Measurements from ENCODE around the gene ADGRE2.
A peak's percentile ranks its signal among the peaks of the same experiment; 100 is the strongest.
"Not testable (repeated sequence)": the region's sequence is repeated elsewhere in the genome, so short reads cannot be mapped to it uniquely, and the experiment has no call there.

Gene ADGRE2

GRCh38 chr19:14780622-14781225, 2.4 kb upstream of the ADGRE2 start:
- POLR2A ChIA-PET, CTCF ChIA-PET: not testable (repeated sequence)

GRCh38 chr19:14779151-14779550, 791 bp upstream of the ADGRE2 start:
- peaks cover 0 to 2% (median under 1%) of the 10 kb centered on the region in 4 experiments for H3K36me3 ChIP-seq (ENCODE audit: control insufficient read depth in 4 of 4, insufficient read depth in 4 of 4, low read length in 3 of 4)
- ChIA-PET POLR2A (no interaction called here), CTCF (interaction anchor here (4.9 kb wide), 1 partner anchor 7 kb away, joined by 32 read pairs; no protein-coding TSS in a partner anchor)
- no peaks in the 10 kb centered on the region for H3K9me3 ChIP-seq (ENCODE audit: control extremely low read depth in 1 of 5, control insufficient read depth in 4 of 5, insufficient read depth in 2 of 5, low read depth in 1 of 5, low read length in 4 of 5)
- no peak overlapping the region for H3K4me3 ChIP-seq (ENCODE audit: control insufficient read depth in 1 of 7, extremely low read depth in 1 of 7, insufficient read depth in 4 of 7, low read depth in 2 of 7, low read length in 6 of 7)
- H3K4me1 ChIP-seq (ENCODE audit: control extremely low read depth in 1 of 4, control insufficient read depth in 4 of 4, insufficient read depth in 4 of 4, low read length in 3 of 4), result peaks cover 9 to 56% (median 50%) of the 10 kb centered on the region in 4 experiments
- DNase-seq, result no peak
- 93% methylated on average over 3 of the region's 5 CpGs for WGBS (ENCODE audit: insufficient coverage)
- H3K27ac ChIP-seq (ENCODE audit: insufficient read depth in 1 of 2, low read depth in 1 of 2, low read length in 2 of 2, poor library complexity in 1 of 2, severe bottlenecking in 2 of 2), result no peak overlapping the region
- H3K27me3 ChIP-seq (replicated peaks in 2 of 5; ENCODE audit: control insufficient read depth in 4 of 5, insufficient read depth in 5 of 5, low read length in 4 of 5), result no peaks in the 10 kb centered on the region

More at GRCh38 chr19:14780622-14781225, 2.4 kb upstream of the ADGRE2 start:
- peak in 1 of 3 donors; percentile 31 for DNase-seq
- H3K4me3 ChIP-seq (ENCODE audit: control insufficient read depth in 1 of 7, extremely low read depth in 1 of 7, insufficient read depth in 4 of 7, low read depth in 2 of 7, low read length in 6 of 7); H3K27ac ChIP-seq (ENCODE audit: insufficient read depth in 1 of 2, low read depth in 1 of 2, low read length in 2 of 2, poor library complexity in 1 of 2, severe bottlenecking in 2 of 2); H3K27me3 ChIP-seq (replicated peaks in 2 of 5; ENCODE audit: control insufficient read depth in 4 of 5, insufficient read depth in 5 of 5, low read length in 4 of 5); H3K9me3 ChIP-seq (ENCODE audit: control extremely low read depth in 1 of 5, control insufficient read depth in 4 of 5, insufficient read depth in 2 of 5, low read depth in 1 of 5, low read length in 4 of 5); H3K36me3 ChIP-seq (ENCODE audit: control insufficient read depth in 4 of 4, insufficient read depth in 4 of 4, low read length in 3 of 4): not testable (repeated sequence)
- WGBS (ENCODE audit: insufficient coverage), result 94% methylated on average over 5 of the region's 14 CpGs
- peaks cover 13 to 64% (median 56%) of the 10 kb centered on the region in 4 experiments for H3K4me1 ChIP-seq (ENCODE audit: control extremely low read depth in 1 of 4, control insufficient read depth in 4 of 4, insufficient read depth in 4 of 4, low read length in 3 of 4)

- POLR2A ChIA-PET, result interaction anchor here (1.3 to 3.6 kb wide), 2 partner anchors 8 to 260 kb away, joined by 3 to 39 read pairs; partner anchors contain the start of gene DNAJB1
- CTCF ChIA-PET, result interaction anchor here (0.8 to 4.9 kb wide), 2 partner anchors 8 to 203 kb away, joined by 3 to 32 read pairs; no protein-coding TSS in a partner anchor
- peaks cover 0 to 41% (median 38%) of the 10 kb centered on the region in 4 experiments for H3K4me1 ChIP-seq (ENCODE audit: control extremely low read depth in 1 of 4, control insufficient read depth in 4 of 4, insufficient read depth in 4 of 4, low read length in 3 of 4)
- 100% methylated on average over 1 of the region's 4 CpGs for WGBS (ENCODE audit: insufficient coverage)
- not testable (repeated sequence) for H3K9me3 ChIP-seq (ENCODE audit: control extremely low read depth in 1 of 5, control insufficient read depth in 4 of 5, insufficient read depth in 2 of 5, low read depth in 1 of 5, low read length in 4 of 5); DNase-seq; H3K27ac ChIP-seq (ENCODE audit: insufficient read depth in 1 of 2, low read depth in 1 of 2, low read length in 2 of 2, poor library complexity in 1 of 2, severe bottlenecking in 2 of 2); H3K27me3 ChIP-seq (replicated peaks in 2 of 5; ENCODE audit: control insufficient read depth in 4 of 5, insufficient read depth in 5 of 5, low read length in 4 of 5); H3K4me3 ChIP-seq (ENCODE audit: control insufficient read depth in 1 of 7, extremely low read depth in 1 of 7, insufficient read depth in 4 of 7, low read depth in 2 of 7, low read length in 6 of 7)
- peaks cover 0 to 11% (median 3%) of the 10 kb centered on the region in 4 experiments for H3K36me3 ChIP-seq (ENCODE audit: control insufficient read depth in 4 of 4, insufficient read depth in 4 of 4, low read length in 3 of 4)
These were observed 715 bp downstream of the ADGRE2 start for GRCh38 chr19:14777645-14778044.

- Histone ChIP-seq H3K36me3 (ENCODE audit: control insufficient read depth in 4 of 4, insufficient read depth in 4 of 4, low read length in 3 of 4) (peaks cover 6 to 26% (median 15%) of the 10 kb centered on the region in 4 experiments), H3K27me3 (replicated peaks in 2 of 5; ENCODE audit: control insufficient read depth in 4 of 5, insufficient read depth in 5 of 5, low read length in 4 of 5) (no peaks in the 10 kb centered on the region), H3K4me3 (ENCODE audit: control insufficient read depth in 1 of 7, extremely low read depth in 1 of 7, insufficient read depth in 4 of 7, low read depth in 2 of 7, low read length in 6 of 7) (peak overlapping the region; percentile 16 to 86 (median 75)), H3K9me3 (ENCODE audit: control extremely low read depth in 1 of 5, control insufficient read depth in 4 of 5, insufficient read depth in 2 of 5, low read depth in 1 of 5, low read length in 4 of 5) (no peaks in the 10 kb centered on the region), H3K27ac (ENCODE audit: insufficient read depth in 1 of 2, low read depth in 1 of 2, low read length in 2 of 2, poor library complexity in 1 of 2, severe bottlenecking in 2 of 2) (peak overlapping the region; percentile 12 to 79), H3K4me1 (ENCODE audit: control extremely low read depth in 1 of 4, control insufficient read depth in 4 of 4, insufficient read depth in 4 of 4, low read length in 3 of 4) (peaks cover 0 to 30% (median 26%) of the 10 kb centered on the region in 4 experiments)
- ChIA-PET CTCF (interaction anchor here (0.7 to 4.9 kb wide), 7 partner anchors 10 to 579 kb away, joined by 3 to 32 read pairs (median 3); no protein-coding TSS in a partner anchor), POLR2A (interaction anchor here (0.6 to 3.6 kb wide), 7 partner anchors 9 to 1812 kb away, joined by 3 to 39 read pairs (median 4); partner anchors contain the start of genes DNAJB1 and ZNF333)
- DNase-seq, result peak; percentile 67 to 86 (median 73)
- 0% methylated on average over 15 of the region's 22 CpGs for WGBS (ENCODE audit: insufficient coverage)
These were observed 2.3 kb downstream of the ADGRE2 start for GRCh38 chr19:14775869-14776586.

- peak overlapping the region; percentile 16 to 86 (median 75) for H3K4me3 ChIP-seq (ENCODE audit: control insufficient read depth in 1 of 7, extremely low read depth in 1 of 7, insufficient read depth in 4 of 7, low read depth in 2 of 7, low read length in 6 of 7)
- peaks cover 7 to 31% (median 19%) of the 10 kb centered on the region in 4 experiments for H3K36me3 ChIP-seq (ENCODE audit: control insufficient read depth in 4 of 4, insufficient read depth in 4 of 4, low read length in 3 of 4)
- not testable (repeated sequence) for DNase-seq; H3K9me3 ChIP-seq (ENCODE audit: control extremely low read depth in 1 of 5, control insufficient read depth in 4 of 5, insufficient read depth in 2 of 5, low read depth in 1 of 5, low read length in 4 of 5); H3K27me3 ChIP-seq (replicated peaks in 2 of 5; ENCODE audit: control insufficient read depth in 4 of 5, insufficient read depth in 5 of 5, low read length in 4 of 5)
- peaks cover 0 to 27% (median 21%) of the 10 kb centered on the region in 4 experiments for H3K4me1 ChIP-seq (ENCODE audit: control extremely low read depth in 1 of 4, control insufficient read depth in 4 of 4, insufficient read depth in 4 of 4, low read length in 3 of 4)
- H3K27ac ChIP-seq (ENCODE audit: insufficient read depth in 1 of 2, low read depth in 1 of 2, low read length in 2 of 2, poor library complexity in 1 of 2, severe bottlenecking in 2 of 2), result peak overlapping the region; percentile 40 to 79
- POLR2A ChIA-PET, result interaction anchor here (0.6 to 3.6 kb wide), 3 partner anchors 10 to 86 kb away, joined by 5 to 39 read pairs (median 6); partner anchors contain the start of gene ZNF333
- CTCF ChIA-PET, result interaction anchor here (0.7 to 4.9 kb wide), 5 partner anchors 9 to 579 kb away, joined by 3 to 32 read pairs (median 3); no protein-coding TSS in a partner anchor
- 39% methylated on average over 5 of the region's 8 CpGs for WGBS (ENCODE audit: insufficient coverage)
These were observed 3.0 kb downstream of the ADGRE2 start for GRCh38 chr19:14775326-14775725.

DNA sequence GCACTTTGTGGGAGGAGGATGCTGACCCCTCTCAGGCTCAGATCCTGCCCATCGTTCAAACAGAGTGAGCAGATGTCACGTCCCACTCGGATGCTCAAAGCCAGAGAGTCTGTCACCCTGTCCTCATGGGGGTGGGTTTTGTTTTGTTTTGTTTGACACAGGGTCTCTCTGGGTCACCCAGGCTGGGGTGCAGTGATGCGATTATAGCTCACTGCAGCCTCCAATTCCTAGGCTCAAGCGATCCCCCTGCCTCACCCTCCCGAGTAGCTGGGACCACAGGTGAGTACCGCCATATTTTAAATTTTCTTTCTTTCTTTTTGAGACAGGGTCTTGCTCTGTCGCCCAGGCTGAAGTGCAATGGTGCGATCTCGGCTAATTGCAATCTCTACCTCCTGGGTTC, 4.0 kb downstream of the ADGRE2 start:
- ChIA-PET CTCF (interaction anchor here (1.5 to 4.9 kb wide), 2 partner anchors 8 to 11 kb away, joined by 4 to 32 read pairs; no protein-coding TSS in a partner anchor), POLR2A (interaction anchor here (3.6 kb wide), 1 partner anchor 11 kb away, joined by 39 read pairs; no protein-coding TSS in a partner anchor)
- Histone ChIP-seq H3K9me3 (ENCODE audit: control extremely low read depth in 1 of 5, control insufficient read depth in 4 of 5, insufficient read depth in 2 of 5, low read depth in 1 of 5, low read length in 4 of 5) (no peaks in the 10 kb centered on the region), H3K4me1 (ENCODE audit: control extremely low read depth in 1 of 4, control insufficient read depth in 4 of 4, insufficient read depth in 4 of 4, low read length in 3 of 4) (peaks cover 0 to 27% (median 20%) of the 10 kb centered on the region in 4 experiments), H3K27me3 (replicated peaks in 2 of 5; ENCODE audit: control insufficient read depth in 4 of 5, insufficient read depth in 5 of 5, low read length in 4 of 5) (no peaks in the 10 kb centered on the region), H3K27ac (ENCODE audit: insufficient read depth in 1 of 2, low read depth in 1 of 2, low read length in 2 of 2, poor library complexity in 1 of 2, severe bottlenecking in 2 of 2) (no peak overlapping the region), H3K36me3 (ENCODE audit: control insufficient read depth in 4 of 4, insufficient read depth in 4 of 4, low read length in 3 of 4) (peaks cover 13 to 39% (median 24%) of the 10 kb centered on the region in 4 experiments), H3K4me3 (ENCODE audit: control insufficient read depth in 1 of 7, extremely low read depth in 1 of 7, insufficient read depth in 4 of 7, low read depth in 2 of 7, low read length in 6 of 7) (no peak overlapping the region)
- no peak for DNase-seq
- 92% methylated on average over 5 of the region's 10 CpGs for WGBS (ENCODE audit: insufficient coverage)

Measured in common myeloid progenitor, CD34-positive (primary cell).